ENCODE data around the gene NRP2.

Gene NRP2

DNA sequence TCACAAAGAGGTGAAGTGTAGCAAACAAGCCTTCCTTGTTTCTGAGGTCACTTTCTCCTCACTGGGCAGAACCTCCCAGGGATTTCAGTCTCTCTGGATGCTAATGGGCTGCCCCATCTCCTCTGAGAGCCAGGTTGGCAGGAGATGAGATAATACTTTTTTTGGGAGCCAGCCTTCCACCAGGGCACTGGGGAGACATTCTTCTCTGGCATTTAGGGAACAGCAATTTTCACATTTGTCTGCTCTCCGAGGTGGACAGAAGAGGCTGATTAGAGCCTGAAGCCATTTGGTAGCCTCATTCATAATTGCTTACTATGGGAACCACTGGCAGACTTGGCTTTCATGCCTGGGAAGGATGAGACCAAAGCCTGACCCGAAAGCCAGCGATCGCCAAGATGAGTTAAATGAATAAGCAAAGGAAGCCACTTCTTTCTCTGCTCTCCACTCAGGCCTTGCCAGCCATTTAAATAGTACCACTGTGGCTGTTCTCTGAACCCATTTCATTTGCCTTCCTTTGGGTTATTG is 70.1 kb downstream of the NRP2 start:
- TF ChIP-seq, protein P1, sequence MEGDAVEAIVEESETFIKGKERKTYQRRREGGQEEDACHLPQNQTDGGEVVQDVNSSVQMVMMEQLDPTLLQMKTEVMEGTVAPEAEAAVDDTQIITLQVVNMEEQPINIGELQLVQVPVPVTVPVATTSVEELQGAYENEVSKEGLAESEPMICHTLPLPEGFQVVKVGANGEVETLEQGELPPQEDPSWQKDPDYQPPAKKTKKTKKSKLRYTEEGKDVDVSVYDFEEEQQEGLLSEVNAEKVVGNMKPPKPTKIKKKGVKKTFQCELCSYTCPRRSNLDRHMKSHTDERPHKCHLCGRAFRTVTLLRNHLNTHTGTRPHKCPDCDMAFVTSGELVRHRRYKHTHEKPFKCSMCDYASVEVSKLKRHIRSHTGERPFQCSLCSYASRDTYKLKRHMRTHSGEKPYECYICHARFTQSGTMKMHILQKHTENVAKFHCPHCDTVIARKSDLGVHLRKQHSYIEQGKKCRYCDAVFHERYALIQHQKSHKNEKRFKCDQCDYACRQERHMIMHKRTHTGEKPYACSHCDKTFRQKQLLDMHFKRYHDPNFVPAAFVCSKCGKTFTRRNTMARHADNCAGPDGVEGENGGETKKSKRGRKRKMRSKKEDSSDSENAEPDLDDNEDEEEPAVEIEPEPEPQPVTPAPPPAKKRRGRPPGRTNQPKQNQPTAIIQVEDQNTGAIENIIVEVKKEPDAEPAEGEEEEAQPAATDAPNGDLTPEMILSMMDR (IDR thresholded peaks at IDR 0.05; ENCODE audit: low read depth, low read length, missing control alignments) = no peak
- H3K4me3 ChIP-seq (ENCODE audit: low read depth, low read length) = no peak overlapping the region
- DNase-seq (ENCODE audit: low read depth) = no peak

DNA sequence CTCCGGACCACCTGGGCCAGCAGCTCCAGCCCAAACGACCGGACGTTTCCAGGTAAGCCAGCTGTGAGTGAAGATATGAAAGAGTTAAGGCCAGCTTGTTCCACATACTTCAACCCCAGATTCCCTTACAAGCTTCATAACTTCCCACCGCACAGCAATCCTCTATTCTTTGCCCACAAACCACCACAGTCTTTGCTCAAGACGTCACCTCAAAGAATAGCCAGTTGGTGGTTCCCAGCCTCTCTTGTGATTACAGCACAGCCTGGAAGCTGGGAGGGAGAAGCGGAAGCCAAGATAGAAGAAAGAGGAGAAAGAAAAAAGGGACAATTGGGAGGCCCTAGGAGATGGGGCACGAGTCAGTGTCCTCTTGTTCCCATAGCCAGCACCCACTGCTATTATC is 70.6 kb downstream of the NRP2 start:
- H3K4me3 ChIP-seq (ENCODE audit: low read depth, low read length) = no peak overlapping the region
- no peak for DNase-seq (ENCODE audit: low read depth)
- TF ChIP-seq, protein P1 (IDR thresholded peaks at IDR 0.05; ENCODE audit: low read depth, low read length, missing control alignments) = no peak

GRCh38 chr2:205754285-205754923 is 72.1 kb downstream of the NRP2 start:
- TF ChIP-seq, protein P1 (IDR thresholded peaks at IDR 0.05; ENCODE audit: low read depth, low read length, missing control alignments) = no peak
- H3K4me3 ChIP-seq (ENCODE audit: low read depth, low read length) = no peak overlapping the region
- no peak for DNase-seq (ENCODE audit: low read depth)

DNA sequence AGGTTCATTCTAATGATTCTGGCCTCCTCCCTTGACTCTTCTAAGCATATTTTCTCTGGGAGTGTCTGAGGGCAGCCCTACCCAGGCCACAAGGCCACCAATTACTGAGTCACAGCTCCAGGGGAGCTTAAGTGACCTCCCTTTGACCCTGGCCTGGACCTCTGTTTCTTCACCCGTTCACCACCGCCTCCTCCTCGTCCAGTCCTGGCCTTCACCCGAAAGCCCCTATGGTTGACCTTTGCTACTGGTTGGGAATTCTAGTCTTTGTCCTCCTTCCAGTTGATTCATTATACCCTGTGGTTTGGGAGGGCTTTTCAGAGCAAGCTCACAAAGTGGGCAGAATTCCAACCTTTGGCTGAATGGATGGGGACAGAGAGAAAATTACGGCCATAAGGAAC is 72.6 kb downstream of the NRP2 start:
- TF ChIP-seq, protein P1 (IDR thresholded peaks at IDR 0.05; ENCODE audit: low read depth, low read length, missing control alignments) = no peak
- DNase-seq (ENCODE audit: low read depth) = no peak
- H3K4me3 ChIP-seq (ENCODE audit: low read depth, low read length) = no peak overlapping the region

- DNase-seq (ENCODE audit: low read depth) = no peak
- H3K4me3 ChIP-seq (ENCODE audit: low read depth, low read length) = no peak overlapping the region
- TF ChIP-seq, protein P1 (IDR thresholded peaks at IDR 0.05; ENCODE audit: low read depth, low read length, missing control alignments) = no peak
These were observed 73.6 kb downstream of the NRP2 start for GRCh38 chr2:205755923-205756322.

- DNase-seq (ENCODE audit: low read depth) = no peak
- no peak overlapping the region for H3K4me3 ChIP-seq (ENCODE audit: low read depth, low read length)
- TF ChIP-seq, protein P1 (IDR thresholded peaks at IDR 0.05; ENCODE audit: low read depth, low read length, missing control alignments) = no peak
These were observed 75.0 kb downstream of the NRP2 start for GRCh38 chr2:205757271-205757670.

DNA sequence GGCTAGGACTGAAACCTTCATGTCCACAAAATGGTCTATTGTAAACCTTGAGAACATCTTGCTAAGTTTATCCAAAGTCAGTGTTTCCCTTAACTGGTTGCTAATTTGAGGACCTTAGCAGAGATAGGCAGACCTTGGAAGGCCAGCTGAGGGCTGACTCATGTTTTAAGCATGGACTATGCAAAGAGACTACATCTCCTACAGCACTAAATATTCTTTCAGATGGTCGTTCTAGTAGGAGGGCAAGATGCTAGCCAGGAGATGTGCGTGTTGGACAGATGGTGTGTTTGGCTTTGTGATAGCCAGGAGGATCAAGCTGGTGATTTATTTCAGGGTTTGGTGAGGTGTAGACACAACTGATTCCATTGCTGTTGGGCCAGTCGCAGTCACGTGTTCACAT is 75.8 kb downstream of the NRP2 start:
- TF ChIP-seq, protein P1 (IDR thresholded peaks at IDR 0.05; ENCODE audit: low read depth, low read length, missing control alignments) = no peak
- H3K4me3 ChIP-seq (ENCODE audit: low read depth, low read length) = no peak overlapping the region
- no peak for DNase-seq (ENCODE audit: low read depth)

All from GM12864 (cell line).